IPS-18c (cell line): ENCODE results near the gene ZBTB16.

Source experiments
- H3K4me3 ChIP-seq: 2 replicates; pipeline ENCODE4 v1.7.0; 2013; ENCODE audit warnings: low read depth, mild to moderate bottlenecking, low read length, moderate library complexity; ENCODE audit not compliant: insufficient read depth
- H3K9me3 ChIP-seq: one replicate; pipeline ENCODE4 v1.6.1; 2013; ENCODE audit warnings: mild to moderate bottlenecking, low read length, moderate library complexity; ENCODE audit not compliant: control insufficient read depth, insufficient read depth

ZBTB16 gene

DNA sequence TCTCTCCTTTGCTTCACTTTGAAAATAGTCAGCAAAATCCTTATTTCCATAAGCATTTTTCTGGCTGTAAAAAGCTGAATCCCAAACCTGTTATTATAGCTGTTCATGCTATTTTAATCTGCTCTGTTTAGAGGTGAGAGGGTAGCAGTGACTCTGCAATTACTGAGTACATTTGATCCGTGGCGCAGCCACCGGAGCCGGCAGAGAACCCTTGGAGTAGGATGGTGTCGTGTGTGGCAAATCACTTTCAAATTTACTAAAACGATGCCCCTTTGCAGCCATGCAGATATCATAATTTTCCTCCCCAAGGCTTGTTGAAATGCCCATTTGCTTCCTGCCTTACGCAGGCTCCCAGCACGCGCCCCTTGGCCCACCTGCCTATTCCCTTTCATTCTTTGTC is 69.6 kb downstream of the ZBTB16 start:
- no peaks in the 10 kb centered on the region for H3K9me3 ChIP-seq
- H3K4me3 ChIP-seq, result no peak overlapping the region

DNA sequence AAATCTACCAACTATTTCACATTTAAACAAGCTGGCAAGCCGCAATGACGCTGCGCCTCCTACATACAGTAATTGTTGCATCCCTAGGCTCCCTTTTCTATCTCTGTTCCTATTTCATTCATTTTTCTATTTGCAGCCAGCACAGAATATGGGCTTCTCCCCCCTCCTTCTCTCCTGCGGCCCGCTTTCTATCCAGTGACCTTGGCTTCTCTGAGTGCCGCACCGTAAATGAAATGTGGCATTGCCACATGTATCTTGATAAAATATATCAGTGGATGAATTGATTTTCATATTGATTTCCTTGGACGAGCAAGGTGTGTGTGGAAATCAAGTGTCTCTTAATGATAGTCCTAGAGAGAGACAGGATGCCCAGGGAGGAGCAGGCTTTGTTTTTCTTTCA is 70.2 kb downstream of the ZBTB16 start:
- H3K9me3 ChIP-seq, result no peaks in the 10 kb centered on the region
- no peak overlapping the region for H3K4me3 ChIP-seq

DNA sequence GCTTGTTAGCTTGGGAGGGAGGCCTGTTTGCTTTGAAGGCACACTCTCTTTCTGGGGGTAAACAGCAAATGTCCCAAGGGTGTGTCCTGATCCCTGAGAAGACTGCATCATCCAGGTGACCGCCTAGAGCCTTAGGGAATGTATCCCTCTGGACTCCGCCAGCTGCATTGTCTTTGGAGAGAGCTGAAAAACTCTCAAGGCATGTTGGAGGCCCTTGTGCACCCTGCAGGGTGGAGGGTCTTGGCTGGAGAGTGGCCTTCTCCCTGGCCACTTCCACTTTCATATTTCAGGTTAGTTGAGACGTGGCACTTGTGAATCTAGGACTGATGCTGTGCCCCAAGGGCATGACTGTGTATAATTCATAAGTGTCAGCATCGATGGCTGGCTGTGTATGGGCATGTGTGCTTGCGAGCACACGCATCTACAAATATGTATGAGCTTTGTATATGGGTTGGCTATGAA is 70.6 kb downstream of the ZBTB16 start:
- no peak overlapping the region for H3K4me3 ChIP-seq
- no peaks in the 10 kb centered on the region for H3K9me3 ChIP-seq

DNA sequence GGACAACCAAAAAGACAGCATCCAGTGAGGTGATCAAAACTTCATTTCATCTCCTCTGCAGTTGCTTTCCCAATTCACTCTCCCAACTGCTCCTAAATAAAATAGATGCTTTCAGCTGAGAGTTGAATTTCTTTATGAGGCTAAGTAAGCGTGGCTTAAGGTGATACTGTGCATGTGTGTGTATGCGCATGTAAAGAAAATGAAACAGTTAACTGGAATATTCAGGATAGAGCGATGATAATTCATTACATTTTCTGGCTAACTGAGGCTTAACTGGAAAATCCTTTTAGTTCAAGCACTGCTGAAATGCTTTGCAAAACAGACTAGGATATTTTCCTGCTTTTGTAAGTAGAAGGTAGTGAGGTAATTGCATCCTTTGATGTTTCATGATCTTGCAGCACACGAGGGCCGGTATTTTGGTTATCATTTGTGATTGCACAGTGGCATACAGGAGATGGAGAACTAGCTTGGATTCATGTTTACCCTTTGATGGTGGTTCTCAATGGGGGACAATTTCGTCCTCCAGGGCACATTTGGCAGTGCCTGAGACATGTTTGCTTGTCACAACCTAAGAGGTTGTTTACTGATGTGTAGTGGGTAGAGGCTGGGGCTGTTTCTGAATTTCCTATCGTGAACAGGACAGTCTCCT is 71.2 kb downstream of the ZBTB16 start:
- Histone ChIP-seq H3K4me3 (no peak overlapping the region), H3K9me3 (no peaks in the 10 kb centered on the region)

DNA sequence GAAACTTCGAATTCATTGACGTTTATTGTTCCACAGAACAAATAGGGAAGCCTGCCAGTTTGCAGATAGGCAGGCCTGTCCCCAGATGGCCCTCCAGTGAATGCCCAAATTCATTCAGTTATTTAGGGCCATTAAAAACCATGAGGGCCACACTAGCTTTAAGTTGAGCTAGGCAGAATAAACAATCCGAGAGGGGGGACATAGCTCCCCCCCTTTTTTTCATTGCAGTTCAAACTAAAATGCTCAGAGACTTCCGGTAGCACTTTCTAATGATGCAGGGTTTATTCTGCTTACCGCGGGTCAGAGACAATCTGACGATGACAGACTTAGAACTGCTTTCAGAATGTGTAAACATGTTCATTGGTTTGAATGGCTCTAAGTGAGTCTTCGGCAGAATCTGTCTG is 72.0 kb downstream of the ZBTB16 start:
- Histone ChIP-seq H3K9me3 (no peaks in the 10 kb centered on the region), H3K4me3 (no peak overlapping the region)

DNA sequence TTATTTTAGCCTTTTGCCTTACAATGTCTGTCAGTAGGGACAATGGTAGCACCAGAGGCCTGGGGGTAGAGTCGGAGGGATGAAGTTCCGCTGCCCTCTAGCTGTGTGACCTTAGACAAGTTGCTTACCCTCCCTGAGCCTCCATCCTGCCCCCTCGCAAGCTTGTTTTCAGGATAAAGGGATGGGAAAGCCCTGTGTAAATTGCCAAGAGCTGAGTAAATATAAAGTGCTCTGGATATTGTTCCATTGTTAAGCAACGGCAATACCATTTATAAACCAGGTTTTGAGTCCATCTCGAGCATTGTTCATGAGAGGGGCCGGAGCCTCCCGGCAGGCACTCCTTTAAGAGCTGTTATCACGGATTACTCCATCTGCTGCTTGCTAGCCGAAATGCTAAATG is 72.9 kb downstream of the ZBTB16 start:
- Histone ChIP-seq H3K4me3 (no peak overlapping the region), H3K9me3 (no peaks in the 10 kb centered on the region)

DNA sequence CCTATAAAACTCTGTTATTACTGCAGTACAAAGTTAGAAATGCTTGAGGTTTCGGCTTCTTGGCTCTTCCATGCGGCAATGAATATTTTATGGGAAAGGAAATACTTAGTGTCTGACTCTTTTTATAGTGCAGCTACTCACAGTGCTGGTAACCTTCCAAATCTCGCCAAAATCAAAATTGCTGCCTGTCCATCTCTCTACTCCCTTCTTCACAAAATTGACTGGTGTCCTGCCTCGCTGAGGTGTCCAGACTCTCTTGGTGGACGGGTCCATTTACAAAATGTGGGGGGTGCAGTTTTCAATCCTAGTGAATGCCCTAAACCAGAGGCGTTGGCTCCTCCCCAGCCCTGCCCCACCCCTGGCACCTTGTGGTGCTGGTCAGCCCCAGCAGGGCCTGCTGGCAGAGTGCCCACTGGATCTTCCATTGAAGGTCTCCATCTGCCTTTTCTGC is 73.5 kb downstream of the ZBTB16 start:
- H3K4me3 ChIP-seq, result no peak overlapping the region
- H3K9me3 ChIP-seq, result no peaks in the 10 kb centered on the region

DNA sequence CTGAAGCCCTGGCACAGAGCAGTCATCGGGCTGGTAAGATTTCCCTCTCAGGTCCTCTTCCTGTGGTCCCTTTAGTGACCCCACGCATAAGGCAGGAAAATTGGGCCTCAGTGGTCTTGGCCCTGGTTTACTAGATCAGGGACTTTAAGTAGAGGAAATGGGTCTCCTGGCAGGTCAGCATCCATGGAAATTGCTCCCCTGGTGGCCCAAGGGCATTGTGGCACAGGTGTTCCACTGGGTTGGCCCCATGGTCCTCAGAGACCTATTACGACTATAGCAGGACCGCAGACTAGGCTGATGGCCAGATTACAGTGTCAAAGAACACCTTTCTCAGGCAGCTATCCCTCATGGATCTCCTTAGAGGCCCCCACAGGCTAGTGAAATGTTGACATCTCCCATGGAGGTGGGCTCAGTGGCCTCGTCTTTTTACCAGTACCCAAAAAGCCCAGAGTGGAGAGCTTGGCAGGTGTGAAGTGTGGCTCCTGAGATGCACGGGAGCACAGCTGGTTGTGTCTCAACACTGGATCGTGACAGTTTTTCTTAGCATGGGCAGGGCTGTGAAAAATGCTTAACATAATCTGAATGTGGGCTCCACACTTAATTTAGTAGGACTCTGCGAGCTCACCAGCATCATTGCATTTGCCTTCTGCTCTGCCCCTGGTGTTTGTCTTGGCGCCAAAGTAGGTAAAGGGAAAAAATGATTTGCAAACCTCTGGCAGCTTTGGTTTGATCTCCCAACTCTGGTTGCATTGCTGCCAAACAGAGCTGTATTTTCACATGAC is 74.2 kb downstream of the ZBTB16 start:
- Histone ChIP-seq H3K9me3 (no peaks in the 10 kb centered on the region), H3K4me3 (no peak overlapping the region)

DNA sequence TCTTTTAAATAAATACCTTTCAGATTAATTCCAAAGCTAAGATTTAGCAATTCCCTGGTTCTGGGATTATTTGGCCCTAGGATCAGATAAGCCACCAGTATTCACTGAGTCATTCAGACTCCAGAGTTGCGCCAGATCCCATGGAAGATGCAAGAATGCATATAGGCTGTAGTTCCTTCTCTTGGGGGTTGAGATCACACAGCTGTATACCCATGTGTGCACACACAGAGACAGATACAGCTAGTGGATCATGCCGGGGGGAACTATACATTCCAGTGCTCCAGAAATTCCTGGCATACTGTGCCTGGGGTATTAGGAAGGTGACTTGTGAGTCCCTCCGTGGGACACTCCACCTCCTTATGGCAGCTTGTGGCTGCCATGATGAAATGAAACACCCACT is 75.4 kb downstream of the ZBTB16 start:
- no peak overlapping the region for H3K4me3 ChIP-seq

DNA sequence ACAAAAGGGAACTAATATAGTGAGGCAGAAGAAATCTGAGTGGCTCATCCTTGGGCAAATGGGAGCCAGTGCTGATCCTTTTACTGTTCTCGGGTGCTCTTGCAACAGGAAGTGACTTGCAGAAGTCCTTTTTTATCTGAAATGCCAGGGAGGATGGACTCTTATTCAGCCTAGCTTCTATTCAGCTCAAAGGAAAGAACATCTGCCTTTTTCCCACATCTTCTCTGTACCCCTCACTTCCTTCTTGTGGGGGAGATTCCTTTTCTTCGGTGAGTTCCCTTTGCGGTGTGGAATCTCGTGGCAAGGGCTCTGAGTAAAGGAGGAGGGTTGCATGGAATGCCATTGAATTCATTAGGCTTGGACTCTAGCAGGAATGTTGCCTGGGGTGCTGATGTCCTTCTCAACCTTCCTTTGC is 76.2 kb downstream of the ZBTB16 start:
- no peaks in the 10 kb centered on the region for H3K9me3 ChIP-seq
- H3K4me3 ChIP-seq, result no peak overlapping the region

More for the DNA sequence above, 75.4 kb downstream of the ZBTB16 start:
- no peaks in the 10 kb centered on the region for H3K9me3 ChIP-seq

DNA sequence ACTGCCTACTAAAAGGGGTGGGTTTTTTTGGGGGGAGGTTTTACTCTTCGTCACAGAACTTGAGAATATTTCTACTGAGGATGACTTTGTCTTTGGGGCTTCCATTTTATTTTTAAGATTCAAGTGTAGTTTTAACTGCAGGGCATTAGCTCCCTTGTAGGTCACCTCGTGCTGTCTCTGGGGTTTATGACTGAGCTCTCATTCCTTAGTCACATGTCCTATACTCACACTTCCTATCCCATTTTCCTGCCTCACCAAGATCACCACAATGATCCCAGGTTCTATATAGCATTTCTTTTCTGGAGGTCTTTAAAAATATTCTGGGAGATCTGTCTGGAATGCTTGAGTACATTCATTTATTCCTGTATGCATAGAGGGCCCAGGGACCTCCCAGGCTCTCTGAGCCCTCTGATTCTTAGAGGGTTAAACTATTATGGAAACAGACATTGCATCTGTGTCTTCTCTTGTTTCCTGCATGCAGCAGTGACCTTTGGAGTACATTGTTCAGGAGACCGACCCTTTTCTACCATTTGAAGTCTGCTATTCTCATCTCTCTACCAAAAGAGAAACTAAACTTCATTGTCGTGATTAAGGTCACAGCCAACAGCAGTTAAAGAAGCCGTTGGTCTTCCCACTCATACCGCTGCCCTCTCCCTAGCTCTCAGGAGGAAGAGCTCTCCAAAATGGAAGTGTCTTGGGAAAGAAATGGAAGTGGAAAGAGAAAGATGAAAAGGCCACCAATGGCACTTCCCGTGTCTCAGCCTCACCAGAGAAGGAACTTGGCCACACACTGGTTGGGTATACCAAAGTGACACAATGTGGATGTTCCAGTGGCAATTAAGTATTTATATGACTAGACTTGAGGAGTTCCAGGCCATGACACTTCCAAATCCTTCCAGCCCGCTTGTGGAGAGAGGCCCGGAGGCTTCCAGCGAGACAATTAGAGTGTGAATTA is 77.5 kb downstream of the ZBTB16 start:
- H3K4me3 ChIP-seq, result no peak overlapping the region

DNA sequence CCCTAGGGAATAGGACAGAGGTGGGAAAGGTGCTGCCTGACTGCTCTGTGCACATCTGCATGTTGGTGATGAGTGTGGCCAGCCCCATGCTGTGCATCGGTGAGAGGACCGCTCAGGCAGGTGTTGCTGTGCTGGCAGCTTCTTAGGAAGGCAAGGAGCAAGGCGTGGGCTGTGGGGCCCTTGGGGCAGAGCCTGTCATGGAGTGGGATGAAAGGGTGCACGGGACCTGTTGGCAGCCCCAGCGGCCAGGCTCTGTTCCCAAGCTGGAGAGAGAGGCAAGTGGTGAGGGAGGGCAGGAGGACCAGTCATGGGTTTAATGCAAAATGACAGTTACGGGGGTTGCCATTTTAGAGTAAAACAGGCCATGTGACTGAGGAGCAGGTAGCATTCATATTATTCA is 78.3 kb downstream of the ZBTB16 start:
- Histone ChIP-seq H3K4me3 (no peak overlapping the region), H3K9me3 (no peaks in the 10 kb centered on the region)

More for the DNA sequence above, 77.5 kb downstream of the ZBTB16 start:
- no peaks in the 10 kb centered on the region for H3K9me3 ChIP-seq

DNA sequence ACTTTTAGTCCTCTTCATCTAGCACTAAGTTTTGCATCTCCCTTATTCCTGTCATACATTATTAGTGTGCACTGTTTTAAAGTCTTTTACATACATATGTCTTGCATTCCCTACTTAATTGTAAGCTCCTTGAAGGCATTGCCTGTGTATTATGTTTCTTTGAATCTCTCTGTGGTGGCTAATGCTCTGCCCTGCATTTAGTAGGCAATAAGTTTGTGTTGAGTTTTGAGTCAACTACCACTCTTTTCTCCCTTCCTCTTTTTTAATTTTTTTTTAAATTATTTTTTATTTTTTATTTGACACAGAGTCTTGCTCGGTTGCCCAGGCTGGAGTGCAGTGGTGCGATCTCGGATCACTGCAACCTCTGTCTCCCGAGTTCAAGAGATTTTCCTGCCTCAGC is 78.9 kb downstream of the ZBTB16 start:
- H3K4me3 ChIP-seq, result no peak overlapping the region
- no peaks in the 10 kb centered on the region for H3K9me3 ChIP-seq

DNA sequence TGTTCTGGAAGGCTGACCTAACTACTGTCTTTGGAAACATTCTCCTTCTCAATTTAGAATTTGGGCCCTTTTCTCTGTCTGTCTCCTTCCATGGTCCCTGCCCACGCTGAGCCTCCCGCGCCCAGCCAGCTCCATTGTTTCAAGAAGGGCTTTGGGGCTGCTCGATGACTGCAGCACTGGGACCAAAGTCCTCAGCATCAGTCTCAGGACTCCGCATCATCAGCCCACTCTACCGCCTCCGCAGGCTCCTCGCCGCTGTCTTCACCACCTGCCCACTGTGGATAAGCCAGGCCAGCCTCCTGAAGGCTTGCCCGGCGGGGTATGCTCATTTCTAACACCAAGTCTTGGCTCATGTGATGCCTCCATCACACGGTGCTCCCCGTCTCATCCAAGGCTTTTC is 81.3 kb downstream of the ZBTB16 start:
- peaks cover 2% of the 10 kb centered on the region for H3K9me3 ChIP-seq
- H3K4me3 ChIP-seq, result no peak overlapping the region

DNA sequence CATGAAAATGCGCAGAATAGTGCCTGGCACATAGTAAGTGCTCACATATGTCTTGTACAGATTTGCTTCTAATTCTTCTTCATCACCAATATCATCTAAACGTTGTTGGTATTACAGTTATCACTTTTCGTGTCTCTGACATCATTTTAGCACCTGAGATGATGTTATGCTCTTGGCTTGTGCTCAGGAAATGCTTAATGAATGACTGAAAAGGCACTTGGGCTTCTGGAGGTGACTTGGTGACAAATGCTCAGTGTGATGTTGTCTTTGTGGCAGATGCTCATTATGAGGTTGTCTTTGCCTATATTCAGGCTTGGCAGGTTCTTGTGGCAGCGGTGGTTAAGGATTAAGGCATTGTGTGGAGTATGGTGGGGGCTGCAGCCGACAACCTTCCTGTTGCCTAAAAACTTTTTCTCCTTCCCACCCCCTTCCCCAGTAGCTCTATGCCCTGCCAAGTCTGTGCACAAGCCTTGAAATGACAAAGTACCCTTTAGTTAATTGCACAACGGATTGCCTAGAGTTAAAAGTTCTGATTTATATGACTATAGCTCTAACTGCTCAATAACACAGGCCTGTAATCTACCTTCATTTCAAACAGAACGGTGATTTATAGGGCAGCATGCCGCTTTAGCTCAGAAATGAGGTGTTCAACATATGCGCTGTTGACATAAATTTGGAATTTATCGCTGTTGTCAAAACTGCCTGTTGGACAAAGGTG is 82.5 kb downstream of the ZBTB16 start:
- H3K9me3 ChIP-seq, result peaks cover 2% of the 10 kb centered on the region

DNA sequence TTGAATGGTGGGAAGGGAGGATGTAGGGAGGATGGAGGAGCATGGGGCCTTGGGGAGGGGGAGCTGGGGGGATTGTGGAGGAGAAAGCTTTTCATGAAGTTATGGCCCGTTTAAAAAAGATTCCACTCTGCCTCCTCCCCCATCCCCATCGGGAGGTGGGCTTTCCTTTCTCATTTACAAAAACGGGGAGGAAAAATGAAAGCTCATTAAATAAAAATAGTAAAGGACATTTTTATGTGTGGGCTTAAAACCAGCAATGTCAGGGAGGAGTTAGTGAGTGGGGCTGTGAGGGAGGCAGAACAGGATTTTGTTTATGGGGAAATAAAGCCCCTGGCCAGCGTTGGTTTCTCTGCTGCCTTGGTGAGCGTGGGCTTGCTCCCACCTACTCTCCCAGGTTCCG is 83.2 kb downstream of the ZBTB16 start:
- H3K9me3 ChIP-seq, result peaks cover 2% of the 10 kb centered on the region
- no peak overlapping the region for H3K4me3 ChIP-seq

More for the DNA sequence above, 82.5 kb downstream of the ZBTB16 start:
- H3K4me3 ChIP-seq, result no peak overlapping the region
